ENCODE results near the gene KCNC1. TPM values are rescaled to one million over a fixed set of nuclear protein-coding genes. Genes with fewer than 3 reads are reported as not detected.

Gene KCNC1
- total RNA-seq, 1 donor from 2014 or later: 0.21 TPM

GRCh38 chr11:17716807-17717206 is 17.8 kb upstream of the KCNC1 start:
- no peak for DNase-seq

GRCh38 chr11:17718015-17718414 is 16.6 kb upstream of the KCNC1 start:
- no peak for DNase-seq

- no peak for DNase-seq
These were observed 16.0 kb upstream of the KCNC1 start for GRCh38 chr11:17718510-17718962.

- DNase-seq: peak; percentile 93
These were observed 15.3 kb upstream of the KCNC1 start, which contains the start of gene MYOD1 for GRCh38 chr11:17719028-17719937. Gene MYOD1, plus strand, starts transcription at chr11:17719571. Its CDS starts 212 bp downstream, at chr11:17719783.

GRCh38 chr11:17719938-17720795 is 14.4 kb upstream of the KCNC1 start:
- peak; percentile 67 for DNase-seq

- DNase-seq: peak; percentile 69
These were observed 13.8 kb upstream of the KCNC1 start for GRCh38 chr11:17720796-17721171.

GRCh38 chr11:17721242-17721999 is 13.2 kb upstream of the KCNC1 start:
- DNase-seq: peak; percentile 33

GRCh38 chr11:17722000-17722643 is 12.5 kb upstream of the KCNC1 start:
- DNase-seq: peak; percentile 75

- DNase-seq: no peak
These were observed 10.3 kb upstream of the KCNC1 start for GRCh38 chr11:17724020-17724908.

GRCh38 chr11:17725174-17725573 is 9.4 kb upstream of the KCNC1 start:
- no peak for DNase-seq

- DNase-seq: no peak
These were observed 4.4 kb upstream of the KCNC1 start for GRCh38 chr11:17730137-17730536.

GRCh38 chr11:17730608-17731462 is 3.7 kb upstream of the KCNC1 start:
- peak; percentile 92 for DNase-seq

- no peak for DNase-seq
These were observed 1.3 kb upstream of the KCNC1 start for GRCh38 chr11:17733261-17733660.

- peak; percentile 93 for DNase-seq
These were observed 621 bp downstream of the KCNC1 start for GRCh38 chr11:17734986-17735817.

GRCh38 chr11:17735818-17736578 is 1.4 kb downstream of the KCNC1 start:
- DNase-seq: no peak

GRCh38 chr11:17736579-17736893 is 2.0 kb downstream of the KCNC1 start:
- DNase-seq: no peak

GRCh38 chr11:17736930-17737817 is 2.6 kb downstream of the KCNC1 start:
- no peak for DNase-seq
